Neural progenitor cell (in vitro differentiated cells): Measurements from ENCODE around the gene LRRC19. TPM values are rescaled to one million over a fixed set of nuclear protein-coding genes. Genes with fewer than 3 reads are reported as not detected.

Source experiments
- DNase-seq: peaks from one replicate; pipeline ENCODE4 v3.0.0-alpha.2; 2016; ENCODE audit warnings: low spot score
- H2AFZ ChIP-seq: fragments of 200-600 bp; sonication (generic); replicated peaks from 2 replicates; pipeline ENCODE4 v1.6.1; 2016; ENCODE audit warnings: antibody characterized with exemption
- H3F3A ChIP-seq: fragments of 200-600 bp; sonication (generic); 2 replicates; pipeline ENCODE4 v1.6.1; 2016; ENCODE audit warnings: antibody characterized with exemption, low read depth
- H3K27ac ChIP-seq: fragments of 200-600 bp; sonication (generic); 2 replicates; pipeline ENCODE4 v1.5.1; 2016; ENCODE audit warnings: mild to moderate bottlenecking
- H3K27me3 ChIP-seq: fragments of 200-600 bp; sonication (generic); 2 replicates; pipeline ENCODE4 v1.6.1; 2016; ENCODE audit warnings: mild to moderate bottlenecking, moderate library complexity
- H3K36me3 ChIP-seq: fragments of 200-600 bp; sonication (generic); 2 replicates; pipeline ENCODE4 v1.5.1; 2016
- H3K4me1 ChIP-seq: fragments of 200-600 bp; sonication (generic); 2 replicates; pipeline ENCODE4 v1.6.1; 2016; ENCODE audit warnings: mixed run types
- H3K4me2 ChIP-seq: fragments of 200-600 bp; sonication (generic); 2 replicates; pipeline ENCODE4 v1.6.1; 2016
- H3K4me3 ChIP-seq: fragments of 200-600 bp; sonication (generic); 2 replicates; pipeline ENCODE4 v1.5.1; 2016
- H3K79me2 ChIP-seq: fragments of 200-600 bp; sonication (generic); 2 replicates; pipeline ENCODE4 v1.6.1; 2016; ENCODE audit warnings: low read depth
- H3K9ac ChIP-seq: fragments of 200-600 bp; sonication (generic); 2 replicates; pipeline ENCODE4 v1.6.1; 2016
- H3K9me3 ChIP-seq: fragments of 200-600 bp; sonication (generic); 2 replicates; pipeline ENCODE4 v1.5.1; 2016; ENCODE audit warnings: low read depth
- H4K20me1 ChIP-seq: fragments of 200-600 bp; sonication (generic); 2 replicates; pipeline ENCODE4 v1.6.1; 2016; ENCODE audit warnings: low read depth
- H3K27ac Mint-ChIP-seq: 3 replicates; pipeline ENCODE4 v1.8.0; 2021; ENCODE audit warnings: mixed read lengths
- H3K27me3 Mint-ChIP-seq: 2 replicates; pipeline ENCODE4 v1.8.0; 2022; ENCODE audit warnings: low read depth, mild to moderate bottlenecking, inconsistent platforms, moderate library complexity, mixed read lengths; ENCODE audit not compliant: insufficient read depth
- H3K36me3 Mint-ChIP-seq: 3 replicates; pipeline ENCODE4 v1.8.0; 2021; ENCODE audit warnings: mixed read lengths
- H3K4me1 Mint-ChIP-seq: 3 replicates; pipeline ENCODE4 v1.8.0; 2021; ENCODE audit warnings: mixed read lengths
- H3K4me3 Mint-ChIP-seq: 3 replicates; pipeline ENCODE4 v1.8.0; 2021; ENCODE audit warnings: mild to moderate bottlenecking, moderate library complexity, mixed read lengths
- H3K9me3 Mint-ChIP-seq: 3 replicates; pipeline ENCODE4 v1.8.0; 2020; ENCODE audit warnings: mixed read lengths
- EZH2 ChIP-seq: fragments of 200-600 bp; sonication (generic); IDR thresholded peaks from 2 replicates; pipeline ENCODE4 v1.6.1; 2017; ENCODE audit warnings: antibody characterized with exemption, mild to moderate bottlenecking, moderate library complexity
- EZH2phosphoT487 ChIP-seq: fragments of 200-600 bp; sonication (generic); IDR thresholded peaks from 2 replicates; pipeline ENCODE4 v1.6.1; 2017; ENCODE audit warnings: antibody characterized with exemption
- total RNA-seq: library from RNA; depleted of rRNA; stranded (reverse); fragments of >200 nt; gene quantifications from 2 replicates; pipeline ENCODE4 v1.2.3, GENCODE V29; 2015; ENCODE audit warnings: low replicate concordance
- TF ChIP-seq, protein P1 (sequence below): fragments of 200-600 bp; sonication (generic); IDR thresholded peaks from 2 replicates; pipeline ENCODE4 v1.5.1; 2017; ENCODE audit warnings: antibody characterized with exemption, mild to moderate bottlenecking

The LRRC19 gene
- total RNA-seq, 1 donor from 2014 or later, result not detected

DNA sequence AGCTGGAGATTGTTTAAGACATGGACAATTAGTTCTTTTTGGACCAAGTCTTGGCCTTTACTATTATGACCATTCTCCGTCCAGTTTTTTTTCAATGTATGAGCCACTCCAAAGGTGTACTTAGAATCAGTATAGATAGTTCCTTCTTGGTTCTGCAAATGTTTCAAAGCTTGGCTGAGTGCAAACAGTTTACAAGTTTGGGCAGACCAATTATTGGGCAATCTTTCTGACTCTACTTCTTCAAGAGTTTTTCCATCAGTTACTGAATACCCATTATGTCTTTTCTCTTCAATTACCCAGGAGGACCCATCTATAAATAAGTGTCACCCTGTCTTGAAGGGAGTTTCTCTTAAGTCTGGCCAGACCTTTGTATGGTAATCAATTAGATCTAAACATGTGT, 33.8 kb downstream of the LRRC19 start:
- TF ChIP-seq EZH2 (no peak), EZH2phosphoT487 (no peak)
- TF ChIP-seq, protein P1, sequence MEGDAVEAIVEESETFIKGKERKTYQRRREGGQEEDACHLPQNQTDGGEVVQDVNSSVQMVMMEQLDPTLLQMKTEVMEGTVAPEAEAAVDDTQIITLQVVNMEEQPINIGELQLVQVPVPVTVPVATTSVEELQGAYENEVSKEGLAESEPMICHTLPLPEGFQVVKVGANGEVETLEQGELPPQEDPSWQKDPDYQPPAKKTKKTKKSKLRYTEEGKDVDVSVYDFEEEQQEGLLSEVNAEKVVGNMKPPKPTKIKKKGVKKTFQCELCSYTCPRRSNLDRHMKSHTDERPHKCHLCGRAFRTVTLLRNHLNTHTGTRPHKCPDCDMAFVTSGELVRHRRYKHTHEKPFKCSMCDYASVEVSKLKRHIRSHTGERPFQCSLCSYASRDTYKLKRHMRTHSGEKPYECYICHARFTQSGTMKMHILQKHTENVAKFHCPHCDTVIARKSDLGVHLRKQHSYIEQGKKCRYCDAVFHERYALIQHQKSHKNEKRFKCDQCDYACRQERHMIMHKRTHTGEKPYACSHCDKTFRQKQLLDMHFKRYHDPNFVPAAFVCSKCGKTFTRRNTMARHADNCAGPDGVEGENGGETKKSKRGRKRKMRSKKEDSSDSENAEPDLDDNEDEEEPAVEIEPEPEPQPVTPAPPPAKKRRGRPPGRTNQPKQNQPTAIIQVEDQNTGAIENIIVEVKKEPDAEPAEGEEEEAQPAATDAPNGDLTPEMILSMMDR, result no peak
- no peak overlapping the region for H3K27ac Mint-ChIP-seq
- no peak overlapping the region for H3K27ac ChIP-seq
- peaks cover 26% of the 10 kb centered on the region for H3K9me3 Mint-ChIP-seq
- H3K4me3 Mint-ChIP-seq, result no peak overlapping the region
- H3K36me3 ChIP-seq, result peaks cover 6% of the 10 kb centered on the region
- no peak overlapping the region for H3K4me2 ChIP-seq
- H3K27me3 ChIP-seq, result no peaks in the 10 kb centered on the region
- DNase-seq, result no peak
- no peak overlapping the region for H3K4me3 ChIP-seq
- peaks cover 16% of the 10 kb centered on the region for H3K4me1 Mint-ChIP-seq
- H3K9ac ChIP-seq, result no peak overlapping the region
- no peaks in the 10 kb centered on the region for H3K27me3 Mint-ChIP-seq
- H3K36me3 Mint-ChIP-seq, result peaks cover 25% of the 10 kb centered on the region
- peaks cover 21% of the 10 kb centered on the region for H3K4me1 ChIP-seq
- no peak overlapping the region for H2AFZ ChIP-seq
- H3F3A ChIP-seq, result peaks cover 24% of the 10 kb centered on the region
- no peaks in the 10 kb centered on the region for H3K9me3 ChIP-seq
- H3K79me2 ChIP-seq, result peaks cover 52% of the 10 kb centered on the region
- no peaks in the 10 kb centered on the region for H4K20me1 ChIP-seq

DNA sequence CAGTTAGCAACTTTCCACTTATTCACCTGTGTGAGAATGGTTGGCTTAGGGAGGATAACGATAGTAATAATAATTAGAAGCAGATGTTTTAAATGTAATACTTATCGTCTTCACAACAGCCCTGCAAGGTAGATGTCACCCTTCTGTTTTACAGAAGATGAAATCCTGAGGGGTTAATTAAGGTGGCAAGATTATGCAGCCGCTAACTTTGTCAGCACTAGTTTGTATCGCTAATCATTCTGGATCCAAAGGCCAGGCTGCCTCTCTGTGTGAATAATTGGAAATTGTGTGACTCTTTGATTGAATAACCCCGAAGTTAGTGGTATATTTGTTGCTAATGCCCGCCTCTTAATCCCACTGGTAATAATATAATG, 48.6 kb downstream of the LRRC19 start:
- Mint-ChIP-seq H3K27me3 (no peaks in the 10 kb centered on the region), H3K36me3 (peaks cover 17% of the 10 kb centered on the region), H3K27ac (peak overlapping the region; percentile 100), H3K4me3 (peak overlapping the region; percentile 94), H3K4me1 (peaks cover 17% of the 10 kb centered on the region), H3K9me3 (no peaks in the 10 kb centered on the region)
- H3K9me3 ChIP-seq, result no peaks in the 10 kb centered on the region
- peak overlapping the region; percentile 87 for H3K4me2 ChIP-seq
- peak overlapping the region; percentile 97 for H3K27ac ChIP-seq
- TF ChIP-seq, protein P1, result no peak
- no peak for TF ChIP-seq EZH2
- TF ChIP-seq EZH2phosphoT487, result no peak
- H3K79me2 ChIP-seq, result peaks cover 43% of the 10 kb centered on the region
- H3K4me1 ChIP-seq, result peaks cover 14% of the 10 kb centered on the region
- H2AFZ ChIP-seq, result peak overlapping the region; percentile 95
- peak; percentile 24 for DNase-seq
- peak overlapping the region; percentile 70 for H3K4me3 ChIP-seq
- peaks cover 23% of the 10 kb centered on the region for H3F3A ChIP-seq
- no peaks in the 10 kb centered on the region for H4K20me1 ChIP-seq
- H3K36me3 ChIP-seq, result peaks cover 3% of the 10 kb centered on the region
- H3K27me3 ChIP-seq, result no peaks in the 10 kb centered on the region
- H3K9ac ChIP-seq, result peak overlapping the region; percentile 86

GRCh38 chr9:26955921-26956859, 49.3 kb downstream of the LRRC19 start, which contains the start of gene IFT74:
IFT74 (plus strand) TSS chr9:26956412; CDS start chr9:26961968, 5,556 bp downstream.
- Histone ChIP-seq H3K4me1 (peaks cover 14% of the 10 kb centered on the region), H3K79me2 (peaks cover 43% of the 10 kb centered on the region), H4K20me1 (no peaks in the 10 kb centered on the region), H3K27ac (peak within 1 kb of the TSS; percentile 97), H3K4me2 (peak within 1 kb of the TSS; percentile 87), H3K4me3 (peak within 1 kb of the TSS; percentile 70), H3K9me3 (no peaks in the 10 kb centered on the region), H2AFZ (peak within 1 kb of the TSS; percentile 95), H3K27me3 (no peaks in the 10 kb centered on the region), H3K9ac (peak within 1 kb of the TSS; percentile 86), H3F3A (peaks cover 23% of the 10 kb centered on the region), H3K36me3 (peaks cover 3% of the 10 kb centered on the region)
- H3K27me3 Mint-ChIP-seq, result no peaks in the 10 kb centered on the region
- H3K36me3 Mint-ChIP-seq, result peaks cover 12% of the 10 kb centered on the region
- DNase-seq, result peak; percentile 99
- H3K27ac Mint-ChIP-seq, result peak within 1 kb of the TSS; percentile 100
- peak within 1 kb of the TSS; percentile 94 for H3K4me3 Mint-ChIP-seq
- H3K9me3 Mint-ChIP-seq, result no peaks in the 10 kb centered on the region
- no peak for TF ChIP-seq EZH2
- TF ChIP-seq EZH2phosphoT487, result no peak
- TF ChIP-seq, protein P1, result no peak
- peaks cover 17% of the 10 kb centered on the region for H3K4me1 Mint-ChIP-seq
